Measurements from ENCODE around the gene SPACDR.
A peak's percentile ranks its signal among the peaks of the same experiment; 100 is the strongest.

DNA sequence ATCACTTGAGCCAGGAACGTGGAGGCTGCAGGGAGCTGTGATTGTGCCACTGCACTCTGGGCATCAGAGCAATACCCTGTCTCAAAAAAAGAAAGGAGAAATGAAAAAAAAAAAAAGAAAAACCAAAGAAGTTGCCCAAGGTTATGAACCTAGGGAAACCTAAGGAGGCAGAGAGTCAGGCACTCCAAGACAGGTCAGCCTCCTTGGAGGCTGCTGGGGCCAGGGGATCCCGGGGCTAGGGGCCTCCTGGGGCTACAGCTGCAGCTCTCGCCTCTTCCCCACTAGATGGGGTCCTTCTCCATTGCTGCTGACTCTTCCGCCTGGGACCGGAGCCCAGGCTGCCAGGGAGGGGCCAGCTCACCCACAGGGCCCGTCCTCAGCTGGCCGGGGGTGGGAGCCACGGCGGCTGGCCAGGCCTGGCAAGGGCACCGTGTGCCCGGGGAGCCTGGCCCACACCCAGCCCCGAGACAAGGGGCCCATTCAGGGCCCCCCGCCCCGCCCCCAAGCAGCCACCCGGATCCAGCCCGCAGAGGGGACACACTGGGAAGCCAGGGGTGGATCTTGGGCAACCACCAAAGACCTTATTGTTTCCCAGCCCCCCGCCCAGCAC lies 1.7 kb upstream of the SPACDR start:
- TF ChIP-seq, protein P1, sequence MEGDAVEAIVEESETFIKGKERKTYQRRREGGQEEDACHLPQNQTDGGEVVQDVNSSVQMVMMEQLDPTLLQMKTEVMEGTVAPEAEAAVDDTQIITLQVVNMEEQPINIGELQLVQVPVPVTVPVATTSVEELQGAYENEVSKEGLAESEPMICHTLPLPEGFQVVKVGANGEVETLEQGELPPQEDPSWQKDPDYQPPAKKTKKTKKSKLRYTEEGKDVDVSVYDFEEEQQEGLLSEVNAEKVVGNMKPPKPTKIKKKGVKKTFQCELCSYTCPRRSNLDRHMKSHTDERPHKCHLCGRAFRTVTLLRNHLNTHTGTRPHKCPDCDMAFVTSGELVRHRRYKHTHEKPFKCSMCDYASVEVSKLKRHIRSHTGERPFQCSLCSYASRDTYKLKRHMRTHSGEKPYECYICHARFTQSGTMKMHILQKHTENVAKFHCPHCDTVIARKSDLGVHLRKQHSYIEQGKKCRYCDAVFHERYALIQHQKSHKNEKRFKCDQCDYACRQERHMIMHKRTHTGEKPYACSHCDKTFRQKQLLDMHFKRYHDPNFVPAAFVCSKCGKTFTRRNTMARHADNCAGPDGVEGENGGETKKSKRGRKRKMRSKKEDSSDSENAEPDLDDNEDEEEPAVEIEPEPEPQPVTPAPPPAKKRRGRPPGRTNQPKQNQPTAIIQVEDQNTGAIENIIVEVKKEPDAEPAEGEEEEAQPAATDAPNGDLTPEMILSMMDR (IDR thresholded peaks at IDR 0.05): peak; percentile 35 to 79 (median 60)
- no peak for TF ChIP-seq POLR2A (IDR thresholded peaks at IDR 0.05)
- TF ChIP-seq POLR2AphosphoS5 (IDR thresholded peaks at IDR 0.05): peak in 3 of 4 donors; percentile 41 to 75 (median 71)
